HCT116 (cell line): ENCODE results near the gene CACNG1. TPM values are rescaled to one million over a fixed set of nuclear protein-coding genes. Genes with fewer than 3 reads are reported as not detected.
"Not testable (repeated sequence)": the region's sequence is repeated elsewhere in the genome, so short reads cannot be mapped to it uniquely, and the experiment has no call there.

Experiments
- ATAC-seq: fragments of 200-7000 bp; cut with Tn5 transposase; 2 replicates; pipeline ENCODE4 v1.9.1; 2020; ENCODE audit warnings: mild to moderate bottlenecking, moderate library complexity
- BruUV-seq: library from RNA; stranded (reverse); fragments of 400-500 nt; replicated peaks from 2 replicates; lab custom pipeline; 2021; lab: Mats Ljungman, UMichigan
- CTCF ChIA-PET: fragments of 300-600 bp; sonication (Branson Sonifier 250); formaldehyde crosslinking; loops from one replicate; lab custom pipeline; 2021; ENCODE audit warnings: antibody characterized with exemption; lab: Charles Lee
- POLR2A ChIA-PET: fragments of 300-600, 350-600 bp; sonication (Branson Sonifier 250); formaldehyde crosslinking; loops from one replicate; lab custom pipeline; 2021; ENCODE audit warnings: antibody characterized with exemption; lab: Charles Lee
- RAD21 ChIA-PET, 2 experiments: fragments of 300-600 bp; sonication (Branson Sonifier 250); formaldehyde crosslinking; loops; one replicate each; lab custom pipeline; 2023; ENCODE audit warnings: low total read pairs in 2 of 2; ENCODE audit not compliant: uncharacterized antibody in 2 of 2, unreplicated experiment in 2 of 2, low non-redundant PET in 1 of 2; lab: Charles Lee
- DNase-seq: peaks from one replicate; pipeline ENCODE4 v3.0.0-alpha.2; 2010; ENCODE audit warnings: low read depth, low spot score
- H2AFZ ChIP-seq: fragments of 200-600 bp; shearing (Covaris generic), sonication (generic); 2 replicates; pipeline ENCODE4 v1.6.1; 2017; ENCODE audit warnings: low read depth, mixed run types, mixed read lengths, antibody characterized with exemption, low read length; ENCODE audit not compliant: poor library complexity, severe bottlenecking
- H3K27ac ChIP-seq: 2 replicates; pipeline ENCODE4 v1.5.1; 2012; ENCODE audit warnings: low read depth, low read length
- H3K27me3 ChIP-seq: fragments of 200-600 bp; sonication (generic); 2 replicates; pipeline ENCODE4 v1.6.1; 2016; ENCODE audit warnings: mixed run types, low read length, mixed read lengths; ENCODE audit not compliant: insufficient read depth
- H3K36me3 ChIP-seq, 2 experiments: fragments of 200-500 bp in 1 of 2; fragments of 200-600 bp in 1 of 2; sonication (Bioruptor generic) in 1 of 2; sonication (generic) in 1 of 2; 2 replicates each; pipeline versions ENCODE4 v1.5.1 to v1.6.1; 2014 to 2016; ENCODE audit warnings: low read length in 2 of 2, inconsistent platforms in 1 of 2, mixed read lengths in 1 of 2, mixed run types in 1 of 2; ENCODE audit not compliant: insufficient read depth in 2 of 2, control insufficient read depth in 1 of 2
- H3K4me1 ChIP-seq, 2 experiments: fragments of 200-600 bp in 1 of 2; sonication (generic) in 1 of 2; 2 replicates each; pipeline versions ENCODE4 v1.5.1 to v1.6.1; 2012 to 2017; ENCODE audit warnings: low read length in 2 of 2, inconsistent platforms in 1 of 2, mild to moderate bottlenecking in 1 of 2, mixed read lengths in 1 of 2, mixed run types in 1 of 2, moderate library complexity in 1 of 2; ENCODE audit not compliant: insufficient read depth in 2 of 2, control insufficient read depth in 1 of 2
- H3K4me2 ChIP-seq: fragments of 200-600 bp; sonication (generic); 2 replicates; pipeline ENCODE4 v1.6.1; 2017; ENCODE audit warnings: mixed run types, low read length, mixed read lengths
- H3K4me3 ChIP-seq, 2 experiments: fragments of 200-600 bp in 1 of 2; sonication (generic) in 1 of 2; replicated peaks in 1 of 2; 2 replicates each; pipeline ENCODE4 v1.5.1; 2011 to 2016; ENCODE audit warnings: low read length in 2 of 2, control low read depth in 1 of 2, low read depth in 1 of 2, mild to moderate bottlenecking in 1 of 2, mixed read lengths in 1 of 2, mixed run types in 1 of 2
- H3K79me2 ChIP-seq: fragments of 200-600 bp; sonication (generic); 2 replicates; pipeline ENCODE4 v1.6.1; 2017; ENCODE audit warnings: mild to moderate bottlenecking, mixed run types, low read length, moderate library complexity, mixed read lengths; ENCODE audit not compliant: insufficient read depth
- H3K9ac ChIP-seq: fragments of 200-600 bp; sonication (generic); 2 replicates; pipeline ENCODE4 v1.6.1; 2016; ENCODE audit warnings: low read length, mixed read lengths
- H3K9me2 ChIP-seq: fragments of 200-600 bp; sonication (generic), shearing (Covaris generic); 2 replicates; pipeline ENCODE4 v1.6.1; 2017; ENCODE audit warnings: mixed run types, mild to moderate bottlenecking, moderate library complexity; ENCODE audit not compliant: insufficient read depth
- H3K9me3 ChIP-seq, 2 experiments: fragments of 200-500 bp in 1 of 2; fragments of 200-600 bp in 1 of 2; sonication (Bioruptor generic) in 1 of 2; sonication (generic) in 1 of 2; 2 replicates each; pipeline ENCODE4 v1.6.1; 2014 to 2017; ENCODE audit warnings: low read length in 2 of 2, mixed read lengths in 2 of 2, inconsistent platforms in 1 of 2, low read depth in 1 of 2, mild to moderate bottlenecking in 1 of 2, mixed run types in 1 of 2, moderate library complexity in 1 of 2; ENCODE audit not compliant: control insufficient read depth in 1 of 2, insufficient read depth in 1 of 2
- H4K20me1 ChIP-seq: fragments of 200-600 bp; sonication (generic), shearing (Covaris generic); 2 replicates; pipeline ENCODE4 v1.6.1; 2017; ENCODE audit warnings: mixed run types, mild to moderate bottlenecking, moderate library complexity; ENCODE audit not compliant: insufficient read depth
- CEBPB ChIP-seq: IDR thresholded peaks from 2 replicates; pipeline ENCODE4 v1.6.1; 2012; ENCODE audit warnings: low read depth
- EGR1 ChIP-seq: IDR thresholded peaks from 2 replicates; pipeline ENCODE4 v1.6.1; 2012; ENCODE audit warnings: low read depth
- EZH2 ChIP-seq: fragments of 200-600 bp; sonication (generic); IDR thresholded peaks from 2 replicates; pipeline ENCODE4 v1.6.1; 2017; ENCODE audit warnings: antibody characterized with exemption, mixed run types
- EZH2phosphoT487 ChIP-seq: fragments of 200-600 bp; IDR thresholded peaks from 2 replicates; pipeline ENCODE4 v1.6.1; 2018; ENCODE audit warnings: antibody characterized with exemption, borderline replicate concordance
- JUND ChIP-seq: IDR thresholded peaks from 2 replicates; pipeline ENCODE4 v1.6.1; 2012
- POLR2A ChIP-seq: IDR thresholded peaks from 2 replicates; pipeline ENCODE4 v1.7.0; 2011; ENCODE audit warnings: borderline replicate concordance; ENCODE audit not compliant: insufficient read depth, insufficient read length; ENCODE audit errors: extremely low read depth
- POLR2AphosphoS5 ChIP-seq: IDR thresholded peaks from 2 replicates; pipeline ENCODE4 v1.6.1; 2011; ENCODE audit warnings: mild to moderate bottlenecking, low read depth, low read length, moderate library complexity
- SIN3A ChIP-seq: IDR thresholded peaks from 2 replicates; pipeline ENCODE4 v1.6.1; 2012; ENCODE audit warnings: low read depth
- SP1 ChIP-seq: IDR thresholded peaks from 2 replicates; pipeline ENCODE4 v1.6.1; 2012; ENCODE audit warnings: low read depth
- SRF ChIP-seq: IDR thresholded peaks from 2 replicates; pipeline ENCODE4 v1.6.1; 2012; ENCODE audit warnings: low read depth
- TCF7L2 ChIP-seq: IDR thresholded peaks from 2 replicates; pipeline ENCODE4 v1.7.0; 2011; ENCODE audit warnings: borderline replicate concordance, inconsistent platforms; ENCODE audit not compliant: insufficient read depth, insufficient read length; ENCODE audit errors: extremely low read depth
- YY1 ChIP-seq: IDR thresholded peaks from 2 replicates; pipeline ENCODE4 v1.6.1; 2011; ENCODE audit warnings: low read length, low read depth, moderate library complexity, mild to moderate bottlenecking; ENCODE audit not compliant: insufficient replicate concordance; ENCODE audit errors: extremely low read depth
- ZFX ChIP-seq: fragments of 450-650 bp; IDR thresholded peaks from 2 replicates; pipeline ENCODE4 v1.6.1; 2017
- ZNF274 ChIP-seq: fragments of 200-500 bp; sonication (Bioruptor generic); IDR thresholded peaks from 2 replicates; pipeline ENCODE4 v1.6.1; 2014; ENCODE audit warnings: mild to moderate bottlenecking, low read depth, low read length, inconsistent platforms
- intact Hi-C: fragments of 100-400 bp; cut with micrococcal nuclease; formaldehyde crosslinking; loops from 2 replicates; pipeline ENCODE4 v1.10.0; 2022
- total RNA-seq: library from RNA; stranded (reverse); gene quantifications from one replicate; pipeline ENCODE4 v1.2.1, GENCODE V29; 2021; ENCODE audit not compliant: unreplicated experiment

The CACNG1 gene
- total RNA-seq, 1 experiment from 2014 or later: not detected

GRCh38 chr17:67098006-67098405 is 53.7 kb downstream of the CACNG1 start:
- no peak for ATAC-seq

GRCh38 chr17:67104641-67105040 is 60.3 kb downstream of the CACNG1 start:
- CTCF ChIA-PET, H3K9me3 ChIP-seq, intact Hi-C loops, BruUV-seq, H2AFZ ChIP-seq, H3K9ac ChIP-seq, H3K79me2 ChIP-seq, H3K27ac ChIP-seq, DNase-seq, H3K27me3 ChIP-seq, H3K4me2 ChIP-seq, RAD21 ChIA-PET, H3K4me3 ChIP-seq, ATAC-seq, H3K4me1 ChIP-seq, H4K20me1 ChIP-seq, H3K9me2 ChIP-seq, POLR2A ChIA-PET: not testable (repeated sequence)
- H3K36me3 ChIP-seq: peaks cover 20 to 26% of the 10 kb centered on the region in 2 experiments

More at GRCh38 chr17:67098006-67098405, 53.7 kb downstream of the CACNG1 start:
- no peak overlapping the region for H3K4me3 ChIP-seq
- no peak overlapping the region for H3K4me2 ChIP-seq
- DNase-seq: no peak
- no peak overlapping the region for H3K27ac ChIP-seq
- no TSS peak for BruUV-seq
- ChIA-PET RAD21 (no interaction called here), POLR2A (no interaction called here), CTCF (no interaction called here)
- intact Hi-C loops: no loop called here
- no peaks in the 10 kb centered on the region for H3K27me3 ChIP-seq
- H3K4me1 ChIP-seq: peaks cover 0 to 5% of the 10 kb centered on the region in 2 experiments; a peak in 1 of 4 replicates
- no peaks in the 10 kb centered on the region for H3K36me3 ChIP-seq
- no peak overlapping the region for H3K9ac ChIP-seq
- TF ChIP-seq JUND (no peak), SIN3A (no peak), CEBPB (no peak), POLR2AphosphoS5 (no peak), EZH2 (no peak), POLR2A (no peak), EZH2phosphoT487 (no peak), ZNF274 (no peak), TCF7L2 (no peak), YY1 (no peak), ZFX (no peak), SP1 (no peak), SRF (no peak), EGR1 (no peak)
- H3K9me3 ChIP-seq: no peaks in the 10 kb centered on the region
- no peaks in the 10 kb centered on the region for H4K20me1 ChIP-seq
- no peak overlapping the region for H2AFZ ChIP-seq
- H3K79me2 ChIP-seq: no peaks in the 10 kb centered on the region
- H3K9me2 ChIP-seq: no peaks in the 10 kb centered on the region
